HEK293T (cell line): Measurements from ENCODE around the gene CDC42.

Experiments used
- BHLHE40 ChIP-seq: fragments of 450-650 bp; IDR thresholded peaks from 2 replicates; pipeline ENCODE4 v1.6.1; 2016; ENCODE audit warnings: mild to moderate bottlenecking, moderate library complexity, borderline replicate concordance
- CTBP1 ChIP-seq: fragments of 450-650 bp; IDR thresholded peaks from 2 replicates; pipeline ENCODE4 v1.6.1; 2016; ENCODE audit warnings: borderline replicate concordance
- ELF4 ChIP-seq: fragments of 450-650 bp; IDR thresholded peaks from 2 replicates; pipeline ENCODE4 v1.6.1; 2017; ENCODE audit warnings: antibody characterized with exemption
- FOXA1 ChIP-seq: fragments of 450-650 bp; IDR thresholded peaks from 2 replicates; pipeline ENCODE4 v1.6.1; 2016; ENCODE audit warnings: mild to moderate bottlenecking
- LEF1 ChIP-seq: fragments of 450-650 bp; IDR thresholded peaks from 2 replicates; pipeline ENCODE4 v1.6.1; 2017; ENCODE audit warnings: mild to moderate bottlenecking, borderline replicate concordance
- NFRKB ChIP-seq: fragments of 450-650 bp; IDR thresholded peaks from 2 replicates; pipeline ENCODE4 v1.6.1; 2016; ENCODE audit warnings: mild to moderate bottlenecking, moderate library complexity
- SUZ12 ChIP-seq: fragments of 450-650 bp; IDR thresholded peaks from 2 replicates; pipeline ENCODE4 v1.6.1; 2016; ENCODE audit warnings: mild to moderate bottlenecking
- TARDBP ChIP-seq: fragments of 450-650 bp; IDR thresholded peaks from 2 replicates; pipeline ENCODE4 v1.6.1; 2016

DNA sequence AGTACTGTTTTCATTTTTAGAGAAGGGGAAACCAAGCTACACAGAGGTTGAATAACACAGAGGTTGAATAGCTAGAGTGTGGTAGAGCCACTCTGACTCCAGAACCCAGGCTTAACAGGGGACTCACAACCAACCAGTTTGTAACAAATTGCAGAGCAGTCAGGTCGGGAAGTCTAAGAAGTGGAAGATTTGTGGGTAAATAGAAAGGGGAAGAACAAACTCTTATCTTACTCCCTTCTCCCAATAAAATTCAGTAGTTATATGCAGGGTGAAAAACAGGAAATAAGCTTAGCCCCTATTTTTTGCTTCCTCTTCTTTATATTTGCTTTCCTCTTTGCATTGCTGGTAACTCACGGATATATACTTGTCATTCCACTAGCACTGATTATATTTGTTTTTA is 23.2 kb downstream of the CDC42 start:
- TF ChIP-seq FOXA1: no peak
- TF ChIP-seq NFRKB: no peak
- TF ChIP-seq ELF4: no peak
- TF ChIP-seq CTBP1: no peak
- no peak for TF ChIP-seq BHLHE40
- TF ChIP-seq SUZ12: no peak
- no peak for TF ChIP-seq LEF1
- no peak for TF ChIP-seq TARDBP
